ENCODE measurements around the gene TPI1.

- TF ChIP-seq CTCF (IDR thresholded peaks at IDR 0.05) (no peak), POLR2A (IDR thresholded peaks at IDR 0.05) (no peak)
These were observed 27.7 kb upstream of the TPI1 start for GRCh38 chr12:6839482-6840201.
